PC-3 (cell line): Measurements from ENCODE around the gene DLG5.

Source experiments
- EZH2phosphoT487 ChIP-seq: fragments of 300-600 bp; sonication (generic); IDR thresholded peaks from 2 replicates; pipeline ENCODE4 v1.6.1; 2018; ENCODE audit warnings: mild to moderate bottlenecking, antibody characterized with exemption, low read length, borderline replicate concordance
- TF ChIP-seq, protein P1 (sequence below): fragments of 300-600 bp; sonication (generic); conservative IDR thresholded peaks from 2 replicates; pipeline ENCODE4 v1.5.1; 2017; ENCODE audit warnings: antibody characterized with exemption, low read depth, mild to moderate bottlenecking, low read length

DNA sequence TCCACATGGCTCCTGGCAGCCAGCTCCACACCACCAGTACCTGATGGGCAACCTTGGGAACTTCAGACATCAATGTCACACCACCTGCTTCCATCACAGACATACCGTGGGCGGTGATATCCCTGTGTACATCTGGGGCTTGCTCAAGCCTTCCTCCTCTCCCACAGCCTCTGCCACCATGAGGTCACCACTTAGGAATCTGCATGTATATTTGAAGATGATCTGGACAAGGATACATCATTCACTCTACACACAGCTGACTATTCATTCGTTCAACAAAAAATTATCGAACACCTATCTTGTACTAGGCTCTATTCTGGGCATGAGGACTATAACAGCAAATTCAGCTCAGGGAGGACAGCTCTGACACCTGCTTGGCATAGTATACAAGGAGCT is 6.8 kb downstream of the DLG5 start:
- no peak for TF ChIP-seq EZH2phosphoT487
- TF ChIP-seq, protein P1, sequence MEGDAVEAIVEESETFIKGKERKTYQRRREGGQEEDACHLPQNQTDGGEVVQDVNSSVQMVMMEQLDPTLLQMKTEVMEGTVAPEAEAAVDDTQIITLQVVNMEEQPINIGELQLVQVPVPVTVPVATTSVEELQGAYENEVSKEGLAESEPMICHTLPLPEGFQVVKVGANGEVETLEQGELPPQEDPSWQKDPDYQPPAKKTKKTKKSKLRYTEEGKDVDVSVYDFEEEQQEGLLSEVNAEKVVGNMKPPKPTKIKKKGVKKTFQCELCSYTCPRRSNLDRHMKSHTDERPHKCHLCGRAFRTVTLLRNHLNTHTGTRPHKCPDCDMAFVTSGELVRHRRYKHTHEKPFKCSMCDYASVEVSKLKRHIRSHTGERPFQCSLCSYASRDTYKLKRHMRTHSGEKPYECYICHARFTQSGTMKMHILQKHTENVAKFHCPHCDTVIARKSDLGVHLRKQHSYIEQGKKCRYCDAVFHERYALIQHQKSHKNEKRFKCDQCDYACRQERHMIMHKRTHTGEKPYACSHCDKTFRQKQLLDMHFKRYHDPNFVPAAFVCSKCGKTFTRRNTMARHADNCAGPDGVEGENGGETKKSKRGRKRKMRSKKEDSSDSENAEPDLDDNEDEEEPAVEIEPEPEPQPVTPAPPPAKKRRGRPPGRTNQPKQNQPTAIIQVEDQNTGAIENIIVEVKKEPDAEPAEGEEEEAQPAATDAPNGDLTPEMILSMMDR, result no peak
